DND-41 (cell line): ENCODE measurements around the gene UPP1.

Source experiments
- ATAC-seq: fragments of 200-7000 bp; cut with Tn5 transposase; 3 replicates; pipeline ENCODE4 v1.9.1; 2021; ENCODE audit warnings: low read depth; ENCODE audit not compliant: insufficient read depth
- DNase-seq: peaks from one replicate; pipeline ENCODE4 v3.0.0-alpha.2; 2020
- H2AFZ ChIP-seq: 2 replicates; pipeline ENCODE4 v1.6.0; 2012; ENCODE audit warnings: low read depth, low read length
- H3K27ac ChIP-seq: 2 replicates; pipeline ENCODE4 v1.5.1; 2012; ENCODE audit warnings: low read length, inconsistent platforms
- H3K27me3 ChIP-seq: fragments of 200-600 bp; sonication (generic); 2 replicates; pipeline ENCODE4 v1.6.0; 2012; ENCODE audit warnings: low read length, mild to moderate bottlenecking, inconsistent platforms; ENCODE audit not compliant: insufficient read depth, poor library complexity
- H3K36me3 ChIP-seq: 2 replicates; pipeline ENCODE4 v1.5.1; 2012; ENCODE audit warnings: low read length, inconsistent platforms; ENCODE audit not compliant: insufficient read depth
- H3K4me1 ChIP-seq: 2 replicates; pipeline ENCODE4 v1.5.1; 2012; ENCODE audit warnings: mild to moderate bottlenecking, low read length; ENCODE audit not compliant: insufficient read depth
- H3K4me2 ChIP-seq: 2 replicates; pipeline ENCODE4 v1.6.0; 2012; ENCODE audit warnings: mild to moderate bottlenecking, moderate library complexity, low read length, inconsistent platforms; ENCODE audit not compliant: insufficient read depth
- H3K4me3 ChIP-seq, 2 experiments: fragments of 200-600 bp in 1 of 2; shearing (Covaris generic) in 1 of 2; 2 replicates each; pipeline ENCODE4 v1.5.1; 2012 to 2016; ENCODE audit warnings: inconsistent platforms in 2 of 2, low read length in 2 of 2, mild to moderate bottlenecking in 2 of 2, low read depth in 1 of 2, moderate library complexity in 1 of 2
- H3K79me2 ChIP-seq: 2 replicates; pipeline ENCODE4 v1.6.0; 2012; ENCODE audit warnings: low read length, inconsistent platforms; ENCODE audit not compliant: insufficient read depth
- H3K9ac ChIP-seq: 2 replicates; pipeline ENCODE4 v1.6.0; 2012; ENCODE audit warnings: low read depth, mild to moderate bottlenecking, inconsistent platforms, low read length, moderate library complexity
- H3K9me3 ChIP-seq: 2 replicates; pipeline ENCODE4 v1.5.1; 2012; ENCODE audit warnings: low read length, moderate library complexity, mild to moderate bottlenecking, inconsistent platforms; ENCODE audit not compliant: insufficient read depth, severe bottlenecking
- H4K20me1 ChIP-seq: 2 replicates; pipeline ENCODE4 v1.6.0; 2012; ENCODE audit warnings: low read length; ENCODE audit not compliant: insufficient read depth
- CTCF ChIP-seq: IDR thresholded peaks from 2 replicates; pipeline ENCODE4 v1.5.1; 2012; ENCODE audit warnings: borderline replicate concordance, low read length, moderate library complexity, mild to moderate bottlenecking; ENCODE audit not compliant: poor library complexity, severe bottlenecking; ENCODE audit errors: extremely low read depth
- EZH2 ChIP-seq: IDR thresholded peaks from 3 replicates; pipeline ENCODE4 v1.6.1; 2012; ENCODE audit warnings: borderline replicate concordance, low read depth, mild to moderate bottlenecking, moderate library complexity, low read length, inconsistent platforms; ENCODE audit not compliant: severe bottlenecking

Gene UPP1

DNA sequence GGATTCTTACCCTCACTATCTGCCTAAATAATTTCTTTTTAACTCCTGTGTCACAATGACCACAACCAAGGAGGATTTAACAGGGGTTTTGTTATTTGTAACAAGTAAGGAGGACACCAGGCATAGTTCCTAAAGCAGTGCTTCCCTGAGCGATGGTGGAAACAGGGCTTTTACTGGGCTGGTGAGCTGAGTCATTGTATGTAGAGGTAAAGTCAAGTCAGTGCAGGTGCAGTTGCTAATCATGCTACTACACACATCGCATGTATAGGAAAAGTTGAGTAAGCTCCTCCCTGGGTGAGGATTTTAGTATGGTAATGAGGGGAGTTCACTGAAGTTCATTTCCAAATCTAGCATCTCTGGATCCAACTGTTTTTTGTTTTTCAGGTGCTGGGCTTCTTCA lies 59.2 kb downstream of the UPP1 start:
- Histone ChIP-seq H3K4me1 (no peaks in the 10 kb centered on the region), H3K27ac (no peak overlapping the region), H3K4me2 (no peak overlapping the region), H3K4me3 (no peak overlapping the region), H4K20me1 (no peaks in the 10 kb centered on the region), H3K36me3 (no peaks in the 10 kb centered on the region), H3K9ac (no peak overlapping the region), H3K27me3 (no peaks in the 10 kb centered on the region), H3K79me2 (no peaks in the 10 kb centered on the region), H3K9me3 (no peaks in the 10 kb centered on the region), H2AFZ (no peak overlapping the region)
- TF ChIP-seq CTCF (no peak), EZH2 (no peak)
- DNase-seq = no peak
- no peak for ATAC-seq

DNA sequence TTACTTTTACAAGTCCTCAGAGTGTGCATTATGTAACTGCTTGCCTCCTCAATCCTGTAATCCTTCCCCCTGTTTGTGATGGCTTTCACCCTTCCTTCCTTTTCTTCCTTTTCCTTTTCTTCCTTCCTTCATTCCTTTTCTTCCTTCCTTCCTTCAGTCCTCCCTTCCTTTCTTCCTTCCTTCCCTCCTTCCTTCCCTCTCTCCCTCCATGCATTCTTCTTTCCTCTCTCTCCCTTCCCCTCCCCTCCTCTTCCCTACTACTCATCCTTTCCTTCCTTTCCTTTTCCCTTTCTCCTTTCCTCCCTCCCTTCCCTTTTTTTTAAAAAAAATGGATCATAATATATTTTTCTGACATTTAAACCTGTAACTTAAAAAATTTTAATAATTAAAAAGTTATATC lies 60.0 kb downstream of the UPP1 start:
- TF ChIP-seq EZH2 = no peak
- TF ChIP-seq CTCF = no peak
- no peaks in the 10 kb centered on the region for H3K36me3 ChIP-seq
- no peak overlapping the region for H3K4me3 ChIP-seq
- H3K79me2 ChIP-seq = no peaks in the 10 kb centered on the region
- no peaks in the 10 kb centered on the region for H4K20me1 ChIP-seq
- DNase-seq (no peak), ATAC-seq (no peak)
- H3K9me3 ChIP-seq = no peaks in the 10 kb centered on the region
- H3K4me2 ChIP-seq = no peak overlapping the region
- H2AFZ ChIP-seq = no peak overlapping the region
- no peak overlapping the region for H3K27ac ChIP-seq
- H3K9ac ChIP-seq = no peak overlapping the region
- H3K4me1 ChIP-seq = no peaks in the 10 kb centered on the region
- H3K27me3 ChIP-seq = no peaks in the 10 kb centered on the region

DNA sequence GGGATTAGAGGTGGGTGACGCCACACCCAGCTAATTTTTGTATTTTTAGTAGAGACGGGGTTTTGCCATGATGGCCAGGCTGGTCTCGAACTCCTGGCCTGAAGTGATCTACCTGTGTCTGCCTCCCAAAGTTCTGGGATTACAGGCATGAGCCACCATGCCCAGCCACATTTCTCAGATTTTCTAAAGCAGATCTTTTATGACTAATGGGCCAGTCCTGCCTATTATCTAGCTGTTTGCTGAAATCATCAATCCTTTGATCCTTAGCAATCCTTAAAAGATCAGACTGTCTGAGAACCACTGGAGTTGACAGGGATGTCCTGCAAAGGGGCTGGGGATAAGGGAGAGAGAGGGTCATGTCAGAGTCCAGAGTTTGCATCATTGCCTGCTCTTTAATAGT lies 61.0 kb downstream of the UPP1 start:
- Histone ChIP-seq H3K4me3 (no peak overlapping the region), H3K9me3 (no peaks in the 10 kb centered on the region), H3K27ac (no peak overlapping the region), H3K4me1 (no peaks in the 10 kb centered on the region), H3K4me2 (no peak overlapping the region), H3K36me3 (no peaks in the 10 kb centered on the region), H4K20me1 (no peaks in the 10 kb centered on the region), H3K27me3 (no peaks in the 10 kb centered on the region), H3K79me2 (no peaks in the 10 kb centered on the region), H2AFZ (no peak overlapping the region), H3K9ac (no peak overlapping the region)
- DNase-seq (no peak), ATAC-seq (no peak)
- TF ChIP-seq EZH2 (no peak), CTCF (no peak)

GRCh38 chr7:48154792-48155413 lies 65.8 kb downstream of the UPP1 start:
- Histone ChIP-seq H3K27me3 (no peaks in the 10 kb centered on the region), H3K36me3 (no peaks in the 10 kb centered on the region), H3K9me3 (no peaks in the 10 kb centered on the region), H3K79me2 (no peaks in the 10 kb centered on the region), H3K4me1 (no peaks in the 10 kb centered on the region), H3K27ac (no peak overlapping the region), H4K20me1 (no peaks in the 10 kb centered on the region), H3K4me3 (no peak overlapping the region), H3K4me2 (no peak overlapping the region), H3K9ac (no peak overlapping the region), H2AFZ (no peak overlapping the region)
- ATAC-seq (no peak), DNase-seq (no peak)
- TF ChIP-seq EZH2 (no peak), CTCF (peak; percentile 12)
